GM20431 (cell line): Measurements from ENCODE around the gene EEF2K.
"Not testable (repeated sequence)": the region's sequence is repeated elsewhere in the genome, so short reads cannot be mapped to it uniquely, and the experiment has no call there.

Source experiments
- in situ Hi-C: fragments of 300-500 bp; cut with MseI, MboI; formaldehyde crosslinking; loops from one replicate; pipeline ENCODE4 v1.15.0; 2020; ENCODE audit warnings: low sequenced_read_pairs; ENCODE audit not compliant: unreplicated experiment

The EEF2K gene

GRCh38 chr16:22206842-22207714 is 1.0 kb downstream of the EEF2K start:
- in situ Hi-C loops = loop anchor here (10.0 kb wide), 1 partner anchor 88 kb away; the partner anchor contains the start of gene POLR3E

GRCh38 chr16:22207715-22208360 is 1.8 kb downstream of the EEF2K start:
- in situ Hi-C loops = loop anchor here (10.0 kb wide), 1 partner anchor 87 kb away; the partner anchor contains the start of gene POLR3E

GRCh38 chr16:22210285-22210684 is 4.2 kb downstream of the EEF2K start:
- in situ Hi-C loops = no loop called here

- in situ Hi-C loops = no loop called here
Measured at GRCh38 chr16:22210854-22211253, 4.8 kb downstream of the EEF2K start.

- in situ Hi-C loops = no loop called here
Measured at GRCh38 chr16:22213236-22213635, 7.2 kb downstream of the EEF2K start.

- in situ Hi-C loops = no loop called here
Measured at GRCh38 chr16:22213801-22214200, 7.7 kb downstream of the EEF2K start.

- in situ Hi-C loops = no loop called here
Measured at GRCh38 chr16:22214402-22214801, 8.3 kb downstream of the EEF2K start.

GRCh38 chr16:22214889-22215288 is 8.8 kb downstream of the EEF2K start:
- in situ Hi-C loops = no loop called here

- in situ Hi-C loops = no loop called here
Measured at GRCh38 chr16:22216191-22216831, 10.2 kb downstream of the EEF2K start.

- in situ Hi-C loops = not testable (repeated sequence)
Measured at GRCh38 chr16:22216832-22217225, 10.8 kb downstream of the EEF2K start.

GRCh38 chr16:22217890-22218730 is 12.0 kb downstream of the EEF2K start:
- in situ Hi-C loops = no loop called here

- in situ Hi-C loops = no loop called here
Measured at GRCh38 chr16:22219389-22220068, 13.5 kb downstream of the EEF2K start.

- in situ Hi-C loops = no loop called here
Measured at GRCh38 chr16:22220069-22220440, 14.0 kb downstream of the EEF2K start.

GRCh38 chr16:22220714-22221113 is 14.6 kb downstream of the EEF2K start:
- in situ Hi-C loops = no loop called here

- in situ Hi-C loops = no loop called here
Measured at GRCh38 chr16:22222006-22222405, 15.9 kb downstream of the EEF2K start.

- in situ Hi-C loops = no loop called here
Measured at GRCh38 chr16:22222998-22223397, 16.9 kb downstream of the EEF2K start.

GRCh38 chr16:22225060-22225459 is 19.0 kb downstream of the EEF2K start:
- in situ Hi-C loops = no loop called here

GRCh38 chr16:22229889-22230288 is 23.8 kb downstream of the EEF2K start:
- in situ Hi-C loops = no loop called here

GRCh38 chr16:22232277-22233036 is 26.4 kb downstream of the EEF2K start:
- in situ Hi-C loops = no loop called here
